Measurements from ENCODE around the gene TM4SF20. TPM values are rescaled to one million over a fixed set of nuclear protein-coding genes. Genes with fewer than 3 reads are reported as not detected.

Gene TM4SF20
- total RNA-seq, 4 donors from 2014 or later: not detected

DNA sequence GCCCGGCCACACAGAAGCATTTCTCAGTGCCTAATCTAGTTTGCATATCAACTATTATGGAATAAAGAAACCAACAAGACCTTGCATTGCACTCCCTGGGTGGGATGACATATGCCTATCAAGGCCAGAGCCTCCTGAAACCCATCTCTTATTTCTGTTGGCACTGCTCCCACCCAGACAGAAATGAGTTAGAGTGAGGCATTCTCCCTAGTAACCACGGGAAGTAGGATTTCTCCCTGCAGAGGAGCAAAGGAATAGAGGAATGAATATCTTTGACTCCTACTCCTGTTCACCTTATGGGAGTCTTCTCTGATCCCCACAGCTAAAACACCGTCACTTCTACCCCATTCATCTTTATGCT lies 32.9 kb upstream of the TM4SF20 start:
- no peak for DNase-seq
- no peak for TF ChIP-seq POLR2A (IDR thresholded peaks at IDR 0.05)
- TF ChIP-seq, protein P1, sequence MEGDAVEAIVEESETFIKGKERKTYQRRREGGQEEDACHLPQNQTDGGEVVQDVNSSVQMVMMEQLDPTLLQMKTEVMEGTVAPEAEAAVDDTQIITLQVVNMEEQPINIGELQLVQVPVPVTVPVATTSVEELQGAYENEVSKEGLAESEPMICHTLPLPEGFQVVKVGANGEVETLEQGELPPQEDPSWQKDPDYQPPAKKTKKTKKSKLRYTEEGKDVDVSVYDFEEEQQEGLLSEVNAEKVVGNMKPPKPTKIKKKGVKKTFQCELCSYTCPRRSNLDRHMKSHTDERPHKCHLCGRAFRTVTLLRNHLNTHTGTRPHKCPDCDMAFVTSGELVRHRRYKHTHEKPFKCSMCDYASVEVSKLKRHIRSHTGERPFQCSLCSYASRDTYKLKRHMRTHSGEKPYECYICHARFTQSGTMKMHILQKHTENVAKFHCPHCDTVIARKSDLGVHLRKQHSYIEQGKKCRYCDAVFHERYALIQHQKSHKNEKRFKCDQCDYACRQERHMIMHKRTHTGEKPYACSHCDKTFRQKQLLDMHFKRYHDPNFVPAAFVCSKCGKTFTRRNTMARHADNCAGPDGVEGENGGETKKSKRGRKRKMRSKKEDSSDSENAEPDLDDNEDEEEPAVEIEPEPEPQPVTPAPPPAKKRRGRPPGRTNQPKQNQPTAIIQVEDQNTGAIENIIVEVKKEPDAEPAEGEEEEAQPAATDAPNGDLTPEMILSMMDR (IDR thresholded peaks at IDR 0.05): no peak
- Histone ChIP-seq H3K4me1 (peaks cover 14 to 78% (median 43%) of the 10 kb centered on the region in 3 donors), H3K4me3 (no peak overlapping the region), H3K9me3 (no peaks in the 10 kb centered on the region), H3K36me3 (no peaks in the 10 kb centered on the region), H3K27me3 (no peaks in the 10 kb centered on the region), H3K27ac (peak overlapping the region; percentile 26 to 57 (median 54))
- intact Hi-C loops (cut with DNase I): no loop called here
- 56 to 70% methylated on average over 3 of the region's 3 CpGs for WGBS, 2 donors

DNA sequence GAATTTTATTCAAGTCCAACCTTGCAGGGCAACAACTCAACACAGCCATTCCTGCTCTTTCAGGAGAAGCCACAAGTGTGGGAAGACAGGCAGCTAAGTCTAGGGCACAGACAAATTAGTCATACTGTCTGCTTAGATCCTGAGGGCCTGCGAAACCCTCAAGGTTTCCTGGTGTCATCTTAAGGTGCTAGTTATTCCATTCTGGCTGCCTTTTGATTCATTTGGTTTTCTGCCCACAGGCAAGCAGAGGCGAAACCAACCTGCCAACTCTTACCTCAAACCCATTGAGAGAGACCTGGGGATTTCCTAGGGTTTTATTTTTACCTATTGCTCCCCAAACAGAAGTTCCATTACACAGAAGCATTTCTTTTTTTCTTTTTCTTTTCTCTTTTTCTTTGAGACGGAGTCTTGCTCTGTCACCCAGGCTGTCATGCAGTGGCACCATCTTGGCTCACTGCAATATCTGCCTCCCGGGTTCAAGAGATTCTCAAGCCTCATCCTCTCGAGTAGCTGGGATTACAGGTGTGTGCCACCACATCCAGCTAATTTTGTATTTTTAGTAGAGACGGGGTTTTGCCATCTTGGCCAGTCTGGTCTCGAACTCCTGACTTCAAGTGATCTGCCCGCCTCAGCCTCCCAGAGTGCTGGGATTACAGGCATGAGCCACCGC lies 32.3 kb upstream of the TM4SF20 start:
- Histone ChIP-seq H3K36me3 (no peaks in the 10 kb centered on the region), H3K27me3 (no peaks in the 10 kb centered on the region), H3K9me3 (no peaks in the 10 kb centered on the region), H3K27ac (peak overlapping the region; percentile 54 to 66 (median 58)), H3K4me3 (no peak overlapping the region), H3K4me1 (peaks cover 19 to 82% (median 48%) of the 10 kb centered on the region in 3 donors)
- intact Hi-C loops (cut with DNase I): no loop called here
- no peak for DNase-seq
- TF ChIP-seq, protein P1 (IDR thresholded peaks at IDR 0.05): no peak
- no peak for TF ChIP-seq POLR2A (IDR thresholded peaks at IDR 0.05)
- 44 to 46% methylated on average over 7 to 9 of the region's 9 CpGs for WGBS, 2 donors

DNA sequence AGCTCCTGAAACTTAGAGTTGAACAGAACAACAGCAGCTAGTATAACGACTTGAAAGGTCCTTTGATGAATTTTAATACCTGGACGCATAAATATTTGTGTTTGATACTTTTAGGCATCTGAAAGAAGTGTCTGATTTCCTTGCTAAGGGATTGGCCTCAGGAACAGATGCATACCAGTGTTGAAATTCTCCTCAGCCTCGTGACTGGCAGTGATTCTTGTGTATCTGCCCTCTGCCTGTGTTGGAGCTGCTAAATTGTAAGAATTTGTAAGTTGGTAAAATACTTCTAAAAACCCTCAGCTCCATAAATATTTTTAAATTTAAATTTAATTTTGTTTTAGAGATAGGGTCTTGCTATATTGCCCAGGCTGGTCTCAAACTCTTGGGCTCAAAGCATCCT lies 31.1 kb upstream of the TM4SF20 start:
- 53 to 61% methylated on average over 3 of the region's 3 CpGs for WGBS, 2 donors
- intact Hi-C loops (cut with DNase I): no loop called here
- H3K27ac ChIP-seq: peak overlapping the region in 3 of 4 donors; percentile 54 to 66 (median 57)
- DNase-seq: no peak
- H3K9me3 ChIP-seq: no peaks in the 10 kb centered on the region
- no peaks in the 10 kb centered on the region for H3K27me3 ChIP-seq
- TF ChIP-seq POLR2A (IDR thresholded peaks at IDR 0.05): no peak
- TF ChIP-seq, protein P1 (IDR thresholded peaks at IDR 0.05): no peak
- H3K4me1 ChIP-seq: peaks cover 13 to 78% (median 45%) of the 10 kb centered on the region in 3 donors
- no peaks in the 10 kb centered on the region for H3K36me3 ChIP-seq
- H3K4me3 ChIP-seq: no peak overlapping the region

DNA sequence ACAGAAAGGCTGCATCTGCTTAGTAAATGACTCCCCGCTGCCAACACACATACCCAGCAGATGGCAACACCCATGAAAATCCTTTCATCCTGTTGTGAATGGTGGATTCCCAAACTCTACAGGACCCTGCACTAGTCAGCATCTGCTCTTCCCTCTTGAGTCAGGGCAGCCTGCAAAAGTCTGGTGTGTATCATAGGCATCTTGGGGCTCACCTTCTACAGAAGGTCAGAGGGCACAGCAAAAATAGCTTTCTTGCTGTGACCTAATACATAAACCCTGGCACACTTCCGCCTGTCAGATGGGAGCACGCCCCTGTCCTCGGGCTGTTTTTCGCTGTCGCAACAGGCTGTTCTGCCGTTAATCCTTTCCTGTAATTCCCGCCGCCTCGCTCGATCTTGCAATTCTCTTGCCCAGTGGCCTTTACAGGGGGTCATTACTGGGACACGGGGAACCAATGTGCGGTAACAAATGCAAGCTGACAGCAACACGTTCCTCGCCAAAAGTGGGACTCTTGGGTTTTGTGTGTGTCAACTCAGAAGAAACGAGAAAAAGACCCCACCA lies 28.6 kb upstream of the TM4SF20 start:
- no peak for DNase-seq
- Histone ChIP-seq H3K27ac (peak overlapping the region; percentile 68 to 85 (median 77)), H3K4me3 (no peak overlapping the region), H3K36me3 (no peaks in the 10 kb centered on the region), H3K4me1 (peaks cover 13 to 59% (median 29%) of the 10 kb centered on the region in 3 donors), H3K9me3 (no peaks in the 10 kb centered on the region), H3K27me3 (no peaks in the 10 kb centered on the region)
- intact Hi-C loops (cut with DNase I): loop anchor here (10.0 kb wide), 1 partner anchor 357 kb away; no protein-coding TSS in a partner anchor
- WGBS, 2 donors: 21 to 72% methylated on average over 4 to 14 of the region's 16 CpGs
- TF ChIP-seq, protein P1 (IDR thresholded peaks at IDR 0.05): peak in 1 of 6 experiments; percentile 8
- TF ChIP-seq POLR2A (IDR thresholded peaks at IDR 0.05): no peak
